Measurements from ENCODE around the gene SMC1A.
"Not testable (repeated sequence)": the region's sequence is repeated elsewhere in the genome, so short reads cannot be mapped to it uniquely, and the experiment has no call there.

SMC1A gene

DNA sequence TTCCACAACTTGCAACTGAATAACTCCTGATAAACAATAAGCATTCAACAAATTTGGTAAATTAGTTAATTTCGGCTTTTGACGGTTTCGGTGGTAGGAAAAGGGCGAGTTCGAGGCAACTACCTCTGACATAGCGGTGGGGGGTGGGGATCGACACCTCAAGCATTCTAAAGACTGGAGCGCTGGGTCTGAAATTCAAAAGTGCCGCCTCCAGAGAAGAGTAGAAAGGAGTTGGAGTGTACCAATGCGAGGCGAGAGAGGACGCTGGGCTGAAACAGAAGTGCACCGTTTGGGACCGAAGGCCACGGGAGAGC is 725 bp downstream of the SMC1A start:
- DNase-seq, result no peak

- no peak for DNase-seq
These were observed 1.3 kb downstream of the SMC1A start for GRCh38 chrX:53421125-53421524.

GRCh38 chrX:53420351-53420750 is 2.1 kb downstream of the SMC1A start:
- not testable (repeated sequence) for DNase-seq

GRCh38 chrX:53412446-53412845 is 10.0 kb downstream of the SMC1A start:
- DNase-seq, result no peak

DNA sequence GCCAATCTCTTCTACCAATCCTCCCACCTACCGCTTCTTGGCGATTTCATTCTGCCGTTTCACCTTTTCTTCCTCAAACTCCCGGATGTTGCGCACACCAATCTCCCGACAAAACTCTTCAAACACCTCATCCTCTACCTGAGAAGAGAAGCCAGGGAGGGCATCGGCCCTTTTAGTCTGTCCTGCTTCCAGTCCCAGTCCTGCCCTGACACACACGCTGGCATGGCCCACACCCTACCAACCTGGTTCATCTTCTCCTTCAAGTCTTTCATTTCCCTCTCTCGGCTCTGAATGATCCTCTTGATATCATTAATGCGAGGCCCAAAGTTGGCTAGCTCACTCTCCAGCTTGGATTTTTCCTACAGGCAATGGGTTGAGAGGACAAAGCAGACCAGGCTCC is 18.9 kb downstream of the SMC1A start:
- no peak for DNase-seq

- DNase-seq, result no peak
These were observed 24.2 kb downstream of the SMC1A start for GRCh38 chrX:53398216-53398615.

GRCh38 chrX:53395605-53396298 is 26.7 kb downstream of the SMC1A start:
- no peak for DNase-seq

DNA sequence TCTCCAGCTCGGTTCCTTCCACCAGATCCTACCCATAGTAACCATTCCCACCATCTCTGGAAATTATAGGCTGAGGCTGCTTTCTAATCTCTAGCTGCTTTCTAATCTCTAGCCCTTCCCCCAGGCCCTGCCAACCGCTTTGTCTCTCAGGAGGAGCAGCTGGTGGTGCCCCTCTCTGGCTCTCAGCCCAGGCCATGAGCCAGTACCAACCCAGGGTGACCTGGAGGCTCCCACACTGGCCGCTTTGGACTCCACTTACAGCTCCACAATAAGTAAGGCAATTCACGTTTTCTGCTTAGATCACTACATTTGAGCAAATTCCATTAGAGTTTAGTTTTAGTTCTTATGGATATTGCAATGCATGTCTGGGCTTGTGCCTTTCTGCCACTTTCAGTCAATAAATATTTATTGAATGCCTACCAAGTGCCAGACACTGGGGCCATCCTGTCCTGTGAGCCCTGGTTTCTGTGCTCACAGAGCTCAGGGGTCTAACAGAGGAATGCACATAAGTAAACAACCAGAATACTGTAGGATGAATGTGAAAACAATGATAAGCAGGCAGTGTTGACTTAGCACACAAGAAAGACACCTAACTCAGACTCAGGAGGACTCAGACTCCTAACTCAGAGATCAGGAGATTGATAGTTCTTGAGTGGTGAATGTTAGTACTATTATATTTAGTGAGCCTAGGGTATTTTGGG is 38.9 kb downstream of the SMC1A start:
- no peak for DNase-seq

- no peak for DNase-seq
These were observed 42.7 kb downstream of the SMC1A start for GRCh38 chrX:53379747-53380146.

- no peak for DNase-seq
These were observed 43.3 kb downstream of the SMC1A start for GRCh38 chrX:53379008-53379710.

GRCh38 chrX:53377464-53377863 is 45.0 kb downstream of the SMC1A start:
- no peak for DNase-seq

- DNase-seq, result no peak
These were observed 45.6 kb downstream of the SMC1A start for GRCh38 chrX:53376888-53377287.

- no peak for DNase-seq
These were observed 47.5 kb downstream of the SMC1A start for GRCh38 chrX:53374923-53375322.

DNA sequence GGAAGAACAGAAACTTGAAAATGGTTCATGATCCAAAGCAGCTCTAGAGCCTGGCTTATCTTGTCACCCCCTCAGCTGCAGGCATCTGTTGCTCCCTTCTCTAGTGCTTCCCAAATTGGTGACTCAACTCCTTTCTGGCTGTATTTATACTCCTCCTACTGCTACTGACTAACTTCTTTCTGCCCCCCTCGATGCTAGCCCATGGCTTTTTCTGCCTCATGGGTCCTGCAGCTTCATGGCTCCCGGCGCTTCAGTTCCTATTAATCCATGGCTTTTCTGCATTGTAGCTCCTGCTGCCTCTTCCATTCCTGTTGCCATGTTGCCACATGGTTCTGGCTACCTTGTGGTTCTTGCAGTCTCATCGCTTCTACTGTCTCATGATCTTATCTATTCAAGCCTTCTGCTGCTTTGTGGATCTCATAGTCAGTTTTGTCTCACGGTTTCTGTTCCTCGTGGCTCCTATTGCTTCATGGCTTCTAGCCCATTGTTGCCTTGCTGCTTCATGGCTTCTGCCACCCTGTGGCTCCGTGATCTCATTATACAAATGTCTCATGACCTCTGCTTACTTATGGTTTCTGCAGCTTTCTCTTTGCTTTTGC is 48.1 kb downstream of the SMC1A start:
- DNase-seq, result no peak

DNA sequence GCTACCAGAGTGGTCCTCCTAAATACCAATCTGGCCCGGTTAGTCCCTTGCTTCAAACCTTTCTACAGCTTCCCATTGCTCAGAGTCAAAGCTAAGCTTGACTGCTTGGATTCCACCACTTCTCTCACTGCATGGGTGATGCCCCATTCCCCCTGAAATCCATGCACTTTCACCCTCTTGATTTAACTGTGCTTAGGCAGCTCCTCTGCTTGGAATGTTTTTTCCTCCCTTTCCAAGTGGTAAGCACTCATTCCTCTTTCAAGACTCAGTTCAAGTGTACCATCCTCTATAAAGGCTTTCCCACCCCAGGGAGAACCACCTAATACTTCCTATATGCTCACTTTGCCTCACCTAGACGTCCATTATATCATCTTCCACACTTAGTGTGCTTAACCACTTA is 49.1 kb downstream of the SMC1A start:
- no peak for DNase-seq

- not testable (repeated sequence) for DNase-seq
These were observed 56.0 kb downstream of the SMC1A start for GRCh38 chrX:53366454-53366853.

GRCh38 chrX:53362449-53362848 is 60.0 kb downstream of the SMC1A start:
- no peak for DNase-seq

DNA sequence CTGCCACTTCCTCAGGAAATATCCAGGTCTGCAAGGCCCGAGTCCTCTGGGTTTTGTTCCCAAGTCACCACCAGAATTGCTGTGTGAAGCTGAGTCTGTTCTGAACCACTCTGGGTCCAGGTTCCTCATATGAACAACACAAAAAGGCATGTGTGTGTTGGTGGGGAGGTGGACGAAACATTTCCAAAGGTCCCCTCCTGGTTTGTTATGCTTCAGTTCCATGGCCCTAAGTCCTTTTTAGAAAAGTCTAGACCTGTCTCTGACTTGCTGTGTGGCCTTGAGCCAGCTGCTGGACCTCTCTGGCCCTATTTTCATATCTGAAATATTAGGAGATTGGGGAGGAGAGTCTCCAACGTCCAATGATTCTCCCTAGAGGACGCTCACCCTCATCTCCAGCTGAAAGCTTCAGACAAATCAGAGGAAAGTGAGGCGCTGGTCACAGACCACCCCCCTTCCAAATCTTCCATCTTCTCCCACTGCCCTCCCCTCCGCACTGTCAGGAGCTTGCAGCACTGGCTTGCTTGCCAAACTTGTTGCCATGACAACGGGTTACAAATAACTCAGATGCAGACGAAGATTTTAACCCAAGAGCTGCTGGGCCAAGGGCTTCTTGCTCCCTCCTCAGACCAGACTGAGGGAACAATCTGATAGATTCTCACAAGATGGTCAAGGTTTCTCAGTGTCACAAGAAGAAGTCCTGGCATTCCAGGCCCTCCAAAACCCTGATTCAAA is 64.5 kb downstream of the SMC1A start:
- peak; percentile 43 for DNase-seq

DNA sequence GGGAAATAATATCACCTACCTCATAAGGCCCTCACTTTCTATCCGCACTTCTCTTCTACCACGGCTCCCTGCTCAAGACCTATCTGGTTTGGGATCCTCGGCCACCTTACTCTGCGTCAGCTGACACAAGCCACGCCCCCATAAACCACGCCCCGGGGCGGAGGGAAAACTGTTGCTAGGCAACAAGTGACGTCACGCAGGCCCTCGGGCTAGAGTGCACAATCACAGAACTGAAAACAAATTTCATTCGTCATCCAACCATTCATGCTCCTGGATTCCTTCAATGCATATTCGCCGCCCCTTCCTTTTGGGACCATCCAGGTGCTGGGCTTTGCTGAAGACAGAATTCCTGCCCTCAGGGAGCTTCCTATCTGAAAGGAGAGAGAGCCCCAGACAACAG is 66.3 kb downstream of the SMC1A start:
- DNase-seq, result no peak

GRCh38 chrX:53354669-53355068 is 67.8 kb downstream of the SMC1A start:
- no peak for DNase-seq

DNA sequence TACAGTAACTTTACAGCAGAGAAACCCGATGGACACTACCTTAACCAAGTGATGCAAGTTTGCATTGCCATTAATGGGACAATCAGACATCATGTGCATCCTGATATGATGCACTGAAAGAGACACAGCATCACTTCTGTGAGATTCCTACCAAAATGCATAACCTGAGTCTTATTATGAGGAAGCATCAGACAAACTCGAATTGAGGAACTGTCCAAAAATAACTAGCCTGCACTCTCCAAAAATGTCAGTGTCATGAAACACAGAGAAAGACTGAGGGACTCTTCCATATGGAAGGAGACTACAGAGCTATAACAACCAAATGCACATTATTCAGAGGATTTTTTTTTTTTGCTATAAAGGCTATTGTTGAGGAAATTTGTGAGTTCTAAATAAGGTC is 74.5 kb downstream of the SMC1A start:
- DNase-seq, result no peak

- no peak for DNase-seq
These were observed 81.4 kb downstream of the SMC1A start for GRCh38 chrX:53340852-53341645.
